Measurements from ENCODE around the gene TMBIM4. TPM values are rescaled to one million over a fixed set of nuclear protein-coding genes. Genes with fewer than 3 reads are reported as not detected.

Gene TMBIM4
- total RNA-seq, 1 experiment from 2014 or later = 18.4 TPM

GRCh38 chr12:66159123-66159522 is 10.7 kb downstream of the TMBIM4 start:
- Histone ChIP-seq H3K4me1 (ENCODE audit: insufficient read depth, low read length) (no peaks in the 10 kb centered on the region), H4K20me1 (ENCODE audit: control insufficient read depth, insufficient read depth, insufficient read length) (no peaks in the 10 kb centered on the region), H3K56ac (ENCODE audit: insufficient read length, low read depth, low read length) (no peak overlapping the region), H3K79me1 (ENCODE audit: insufficient read depth, low read depth, low read length, poor library complexity, severe bottlenecking) (no peaks in the 10 kb centered on the region), H3K4me2 (ENCODE audit: insufficient read depth, insufficient read length, low read length) (no peak overlapping the region), H2BK120ac (ENCODE audit: low read depth, low read length, poor library complexity, severe bottlenecking) (no peak overlapping the region), H4K5ac (ENCODE audit: insufficient read length, low read depth, low read length) (no peak overlapping the region), H3K23me2 (ENCODE audit: insufficient read length, low read depth, low read length, poor library complexity, severe bottlenecking) (no peaks in the 10 kb centered on the region), H2BK20ac (ENCODE audit: low read depth, low read length, poor library complexity, severe bottlenecking) (no peak overlapping the region), H2BK12ac (ENCODE audit: insufficient read length, low read depth, low read length) (no peak overlapping the region), H2AFZ (ENCODE audit: low read length) (no peak overlapping the region), H3K9me3 (ENCODE audit: control insufficient read depth, low read depth, low read length) (no peaks in the 10 kb centered on the region), H3K14ac (ENCODE audit: insufficient read depth, low read length) (no peak overlapping the region), H3K79me2 (ENCODE audit: insufficient read depth, low read length) (no peaks in the 10 kb centered on the region), H2BK15ac (ENCODE audit: low read depth, low read length) (no peak overlapping the region), H3K4ac (ENCODE audit: low read depth, low read length) (no peak overlapping the region), H3K23ac (ENCODE audit: insufficient read length, low read depth, low read length) (no peak overlapping the region), H3K27me3 (ENCODE audit: insufficient read depth, low read length) (no peaks in the 10 kb centered on the region), H2BK5ac (ENCODE audit: insufficient read length, low read length) (no peak overlapping the region), H4K91ac (ENCODE audit: insufficient read length, low read depth, low read length) (no peak overlapping the region), H2AK5ac (ENCODE audit: insufficient read length, low read length) (no peak overlapping the region), H3K9ac (ENCODE audit: extremely low read depth, insufficient read length, low read length) (no peak overlapping the region), H3K27ac (ENCODE audit: insufficient read length, low read depth, low read length) (no peak overlapping the region), H3K18ac (ENCODE audit: insufficient read length, low read depth, low read length) (no peak overlapping the region), H3T11ph (ENCODE audit: low read length) (no peak overlapping the region), H4K8ac (replicated peaks; ENCODE audit: insufficient read length, low read depth, low read length) (no peak overlapping the region)
- Mint-ChIP-seq H3K4me3 (no peak overlapping the region), H3K27ac (no peak overlapping the region), H3K36me3 (ENCODE audit: insufficient read depth in 1 of 3, low read depth in 3 of 3) (peaks cover 0 to 3% (median 0%) of the 10 kb centered on the region in 3 experiments; a peak in 1 of 7 replicates), H3K27me3 (ENCODE audit: low read depth) (no peaks in the 10 kb centered on the region), H3K4me1 (no peaks in the 10 kb centered on the region), H3K9me3 (no peaks in the 10 kb centered on the region; a peak in 1 of 5 replicates)
- DNase-seq = no peak
- TF ChIP-seq CTCF (conservative IDR thresholded peaks at IDR 0.05) = no peak
